GM18951 (cell line): Measurements from ENCODE around the gene CDHR5.

Experiments used
- POLR2A ChIP-seq: IDR thresholded peaks from 4 replicates; pipeline ENCODE4 v1.6.1; 2011; ENCODE audit warnings: mild to moderate bottlenecking; ENCODE audit not compliant: insufficient read length, insufficient read depth; ENCODE audit errors: extremely low read depth
- in situ Hi-C: fragments of 300-500 bp; cut with MboI; formaldehyde crosslinking; loops from one replicate; pipeline ENCODE4 v1.12.0; 2022; ENCODE audit warnings: low sequenced_read_pairs, mixed read lengths, inconsistent platforms; ENCODE audit not compliant: unreplicated experiment

CDHR5 gene

DNA sequence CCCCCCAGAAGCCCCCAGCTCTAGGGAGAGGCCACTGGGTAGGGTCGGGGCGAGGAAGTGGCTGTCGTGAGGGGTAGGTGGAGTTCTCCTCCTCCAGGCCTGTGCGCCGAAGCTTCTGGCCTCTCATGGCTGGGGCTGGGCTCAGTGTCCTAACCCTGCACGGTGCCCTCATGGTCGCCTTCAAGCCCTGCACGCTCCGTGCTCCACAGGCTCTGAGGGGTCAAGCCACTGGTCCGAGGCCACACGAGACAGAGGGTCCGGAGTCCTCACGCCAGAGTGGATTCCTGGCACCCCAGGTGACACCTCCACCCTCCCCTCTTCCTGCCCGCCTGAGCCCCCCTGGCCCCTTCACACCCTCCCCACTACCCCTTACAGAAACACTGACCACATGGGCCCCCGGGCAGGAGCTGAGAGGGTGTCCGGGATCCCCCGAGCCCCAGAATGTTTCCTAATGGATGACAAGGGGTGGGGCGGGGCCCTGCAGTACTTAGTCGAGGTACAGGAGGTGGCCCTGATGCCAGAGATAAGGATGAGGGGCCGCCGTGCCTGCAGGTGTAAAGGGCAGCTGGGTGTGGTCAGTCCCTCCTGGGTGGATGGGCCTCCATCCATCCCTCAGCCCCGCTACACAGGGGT lies 997 bp upstream of the CDHR5 start:
- no peak for TF ChIP-seq POLR2A
- in situ Hi-C loops = no loop called here

DNA sequence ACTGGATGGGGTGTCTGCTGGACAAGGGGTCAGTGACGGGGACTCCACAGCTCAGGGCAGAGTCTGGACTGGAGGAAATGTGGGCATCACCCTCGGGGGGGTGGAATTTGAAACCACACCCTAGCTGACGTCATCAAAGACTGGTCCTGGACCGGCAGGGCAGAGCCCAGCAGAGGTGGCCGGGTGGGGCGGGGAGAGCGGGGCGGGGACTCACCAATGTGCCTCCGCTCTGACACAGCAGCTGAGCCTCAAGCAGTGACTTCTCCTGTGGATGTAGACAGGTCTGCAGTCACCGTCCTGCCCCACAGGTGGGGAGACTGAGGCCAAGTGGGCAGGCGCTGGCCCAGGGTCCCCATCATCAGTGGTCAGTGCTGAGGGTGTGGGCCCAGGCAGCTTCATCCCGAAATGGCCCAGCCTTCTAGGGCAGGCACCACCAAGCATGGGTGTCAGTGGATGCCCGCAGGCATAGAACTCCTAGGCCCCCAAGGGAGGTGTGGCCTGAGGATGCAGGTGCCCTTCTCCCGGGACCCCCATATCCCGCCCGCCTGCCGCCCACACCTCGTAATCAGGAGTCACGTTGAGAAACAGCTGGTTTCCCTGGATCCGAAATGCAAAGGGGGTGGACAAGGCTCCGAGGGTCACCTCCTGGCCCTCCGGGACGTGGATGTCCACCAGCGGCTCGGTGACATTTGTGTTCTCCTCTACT lies 603 bp downstream of the CDHR5 start:
- TF ChIP-seq POLR2A = no peak
- in situ Hi-C loops = no loop called here

DNA sequence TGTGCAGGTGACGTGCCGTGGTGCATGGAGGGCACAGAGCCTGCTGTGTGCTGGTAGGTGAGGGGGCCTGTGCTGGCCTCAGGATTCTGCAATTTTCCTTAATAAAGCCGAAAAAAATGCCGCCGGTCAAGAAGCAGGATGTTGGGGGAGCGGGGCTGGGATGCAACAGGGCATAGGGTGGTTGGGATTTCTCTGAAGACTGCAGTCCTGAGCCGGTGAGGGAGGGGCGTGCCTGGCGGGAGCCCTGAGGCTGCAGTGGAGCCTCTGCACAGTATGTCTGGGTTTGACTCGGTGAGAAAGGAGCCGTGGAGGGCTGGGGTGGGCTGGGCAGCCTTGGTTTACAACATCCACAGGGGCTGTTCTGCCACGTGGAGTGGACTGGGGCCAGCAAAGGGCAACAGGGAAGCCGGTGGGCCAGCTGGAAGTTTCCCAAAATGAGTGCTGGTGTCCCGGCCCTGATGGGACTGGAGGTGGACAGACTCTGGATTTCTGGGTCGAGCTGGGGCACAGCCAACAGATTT lies 1.3 kb downstream of the CDHR5 start:
- no peak for TF ChIP-seq POLR2A
- in situ Hi-C loops = no loop called here

DNA sequence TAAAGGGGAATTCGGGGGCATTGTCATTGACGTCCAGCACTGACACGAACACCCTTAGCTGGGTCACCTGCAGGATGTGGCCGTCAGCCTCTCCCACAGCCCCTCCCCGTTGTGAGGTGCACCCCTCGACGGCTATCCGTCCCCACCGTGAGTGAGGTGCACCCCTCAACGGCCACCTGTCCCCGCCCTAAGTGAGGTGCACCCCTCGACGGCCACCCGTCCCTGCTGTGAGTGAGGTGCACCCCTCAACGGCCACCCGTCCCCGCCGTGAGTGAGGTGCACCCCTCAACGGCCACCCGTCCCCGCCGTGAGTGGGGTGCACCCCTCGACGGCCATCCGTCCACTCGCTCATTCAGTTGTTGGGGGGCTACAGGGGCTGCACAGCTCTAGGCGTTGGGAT lies 2.9 kb downstream of the CDHR5 start:
- in situ Hi-C loops = no loop called here
- no peak for TF ChIP-seq POLR2A

DNA sequence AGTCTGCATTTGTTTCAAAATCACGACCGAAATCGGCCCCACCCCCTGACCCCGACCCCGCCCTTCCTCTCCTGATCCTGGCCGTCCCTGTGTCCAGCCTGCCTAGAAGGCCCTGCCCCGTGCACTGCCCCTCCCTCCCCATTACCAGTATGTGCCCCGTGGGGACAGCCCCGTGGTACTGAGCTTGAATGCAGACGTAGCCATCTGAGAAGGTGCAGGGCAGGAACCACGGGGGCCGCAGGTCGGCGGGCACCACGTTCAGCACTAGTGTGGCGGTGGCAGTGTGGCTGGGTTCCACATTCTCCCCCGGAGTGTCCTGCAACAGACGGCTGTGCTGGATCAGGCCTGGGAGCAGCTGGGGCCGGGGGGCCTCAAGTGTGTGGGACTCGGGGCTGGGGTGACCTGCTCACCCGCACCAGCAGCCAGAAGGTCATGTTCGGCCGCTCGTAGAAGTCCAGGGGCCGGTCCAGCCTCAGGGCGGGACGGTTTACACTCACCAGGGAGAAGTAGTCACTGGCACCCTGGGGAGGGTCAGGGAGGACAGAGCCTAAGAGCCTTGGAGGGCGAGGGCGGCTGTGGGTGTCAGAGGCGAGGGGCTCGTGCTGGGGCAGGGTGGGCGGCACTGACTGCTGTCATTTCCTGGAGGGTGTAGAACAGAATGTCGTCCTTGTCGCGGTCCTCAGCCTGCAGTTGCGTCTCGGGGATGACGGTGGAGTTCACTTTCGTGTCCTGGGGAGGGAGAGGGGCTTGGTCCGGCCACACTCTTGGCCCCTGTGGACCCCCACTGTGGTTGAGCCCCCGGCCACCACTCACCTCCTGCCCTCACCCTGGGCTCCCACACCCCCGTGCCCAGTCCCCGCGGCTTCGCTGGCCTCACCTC lies 3.6 kb downstream of the CDHR5 start:
- in situ Hi-C loops = no loop called here

DNA sequence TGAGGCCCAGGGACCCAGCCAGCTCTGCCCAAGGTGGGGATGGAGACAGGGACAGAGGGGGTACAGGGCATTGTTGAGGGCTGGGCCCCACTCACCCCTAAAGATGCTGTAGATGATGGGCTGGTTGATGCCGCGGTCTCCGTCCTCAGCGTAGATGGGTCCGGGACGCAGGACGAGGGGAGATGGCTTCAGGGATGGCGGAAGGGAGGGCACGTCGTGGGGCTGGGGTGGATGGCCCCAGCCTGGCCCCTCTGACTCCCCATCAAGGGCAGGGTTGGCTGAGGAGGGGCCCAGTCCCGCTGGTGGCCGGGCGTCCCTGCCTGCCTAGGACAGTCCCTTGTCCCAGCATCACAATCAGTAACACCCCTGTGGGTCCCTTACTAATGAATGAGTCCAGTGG lies 4.6 kb downstream of the CDHR5 start:
- in situ Hi-C loops = no loop called here
- no peak for TF ChIP-seq POLR2A

More for the DNA sequence above, 3.6 kb downstream of the CDHR5 start:
- TF ChIP-seq POLR2A = no peak

DNA sequence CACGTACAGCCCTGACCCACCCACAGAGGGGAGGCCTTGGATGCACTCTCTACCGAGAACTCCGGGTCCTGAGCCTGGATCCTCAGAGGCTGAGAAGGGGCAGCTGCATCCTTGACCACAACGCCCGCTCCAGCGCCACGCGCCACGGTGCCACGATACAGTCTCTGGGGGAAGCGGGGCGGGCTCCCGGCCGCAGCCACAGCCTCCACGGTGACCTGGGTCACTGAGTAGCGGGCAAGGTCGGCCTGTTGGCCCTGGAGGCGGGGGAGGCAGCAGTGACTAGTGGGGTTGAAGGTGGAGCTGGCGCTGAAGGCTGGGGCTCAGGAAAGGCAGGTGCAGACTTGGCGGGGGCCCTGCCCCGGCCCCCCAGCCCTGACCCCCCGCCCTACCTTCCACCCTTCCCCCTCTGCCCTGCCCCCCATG lies 5.1 kb downstream of the CDHR5 start:
- TF ChIP-seq POLR2A = no peak
- in situ Hi-C loops = no loop called here

DNA sequence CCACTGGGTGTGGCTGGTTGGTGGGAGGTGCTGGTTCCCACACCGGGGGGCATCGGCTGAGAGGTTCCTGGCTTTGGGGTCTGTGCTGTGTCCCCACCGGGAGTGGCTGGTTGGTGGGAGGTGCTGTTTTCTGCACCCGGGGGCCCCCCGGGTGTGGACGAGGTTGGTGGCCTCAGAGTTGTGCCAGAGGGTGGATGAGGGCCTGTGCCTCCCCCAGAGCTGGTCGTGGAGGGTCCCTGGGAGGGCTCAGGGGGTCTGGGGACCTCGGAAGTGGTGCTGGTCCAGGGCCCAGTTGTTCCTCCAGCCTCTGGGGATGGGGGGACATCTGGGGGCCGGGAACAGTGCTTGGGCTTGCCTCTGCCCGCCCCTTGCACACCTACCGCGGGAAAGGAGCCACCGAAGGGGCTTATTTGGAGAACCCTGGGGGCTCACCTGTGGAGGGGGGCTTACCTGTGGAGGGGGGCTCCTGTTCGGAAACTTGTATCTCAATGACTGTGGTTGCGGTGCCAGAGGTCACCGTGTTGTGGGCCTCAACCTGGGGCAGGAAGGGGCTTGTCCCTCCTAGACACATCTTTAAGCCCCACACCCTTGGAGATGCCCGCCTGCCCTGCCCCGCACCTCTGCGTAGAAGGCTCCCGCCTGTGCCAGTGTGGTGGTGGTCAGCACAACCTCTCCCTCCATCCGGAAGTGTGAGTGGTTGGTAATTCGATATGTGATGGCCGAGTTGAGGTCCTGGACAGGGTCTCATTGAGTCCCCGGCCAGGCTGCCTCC lies 5.7 kb downstream of the CDHR5 start:
- in situ Hi-C loops = no loop called here
- TF ChIP-seq POLR2A = no peak

DNA sequence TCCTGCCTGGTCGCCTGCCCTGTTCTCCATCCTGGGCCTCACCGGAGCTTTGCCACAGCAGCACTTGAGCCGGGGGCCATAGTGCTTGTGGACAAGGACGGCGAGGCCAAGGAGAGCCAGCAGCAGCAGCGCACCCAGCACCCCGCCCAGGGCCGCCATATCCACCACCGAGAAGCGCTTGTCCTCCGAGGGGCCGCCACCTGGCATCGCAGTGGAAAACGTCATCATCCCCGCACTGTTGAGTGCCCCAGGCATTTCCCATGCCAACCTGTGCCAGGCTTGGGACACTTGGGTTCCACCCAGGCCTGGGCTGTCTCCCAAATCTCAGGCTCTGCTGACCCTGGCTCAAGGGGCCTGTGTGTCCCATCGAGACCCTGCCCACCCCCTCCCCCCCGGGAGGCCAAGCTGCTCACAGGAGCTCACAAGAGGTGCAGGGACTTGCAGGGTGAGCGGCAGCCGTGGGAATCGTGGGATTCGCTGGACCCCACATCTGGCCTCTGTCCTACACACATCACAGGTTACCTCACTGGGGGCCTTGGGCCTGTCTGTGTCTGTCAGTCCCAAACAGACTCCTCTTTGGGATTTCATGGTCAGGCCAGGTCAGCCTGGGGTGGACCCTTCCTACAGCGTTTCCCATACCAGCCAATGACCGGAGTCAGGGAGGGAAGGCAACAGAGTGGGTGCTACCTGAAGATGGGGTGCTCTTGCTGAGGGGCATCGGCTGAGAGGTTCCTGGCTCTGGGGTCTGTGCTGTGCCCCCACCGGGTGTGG lies 6.7 kb downstream of the CDHR5 start:
- in situ Hi-C loops = no loop called here
- TF ChIP-seq POLR2A = no peak

DNA sequence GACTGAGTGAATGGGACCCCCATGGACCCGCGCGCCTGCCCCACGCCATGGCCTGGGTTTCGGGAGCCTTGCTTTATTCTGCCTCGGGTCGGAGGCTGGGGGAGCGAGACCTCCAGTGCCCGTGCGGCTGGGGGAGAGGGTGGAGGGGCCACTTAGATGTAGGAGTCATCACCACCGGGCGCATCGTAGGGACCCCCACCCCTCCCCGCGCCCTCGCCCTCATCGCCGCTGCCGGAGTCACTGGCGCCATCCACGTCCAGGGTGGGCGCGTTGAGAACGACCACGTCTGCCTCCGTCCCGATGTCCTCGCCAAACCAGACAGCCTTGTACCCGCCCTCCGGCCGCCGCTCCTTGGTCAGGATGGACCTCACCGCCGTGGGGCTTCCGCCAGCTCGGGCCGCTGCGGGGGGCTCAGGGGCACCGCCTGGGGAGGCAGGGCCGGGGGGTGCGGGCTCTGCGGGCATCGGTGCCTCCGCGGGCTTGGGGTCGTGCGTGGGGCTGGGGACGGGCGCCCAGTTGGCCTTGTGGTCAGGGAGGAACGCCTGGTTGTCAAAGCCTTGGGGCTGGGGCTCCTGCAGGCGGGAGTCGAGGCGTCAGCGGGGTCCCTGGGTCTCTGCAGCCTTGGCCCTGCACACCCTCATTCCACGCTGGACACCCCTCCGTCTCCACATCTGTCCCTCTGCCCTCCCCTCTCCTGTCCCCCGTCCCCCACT lies 7.4 kb downstream of the CDHR5 start:
- in situ Hi-C loops = no loop called here
- TF ChIP-seq POLR2A = no peak

DNA sequence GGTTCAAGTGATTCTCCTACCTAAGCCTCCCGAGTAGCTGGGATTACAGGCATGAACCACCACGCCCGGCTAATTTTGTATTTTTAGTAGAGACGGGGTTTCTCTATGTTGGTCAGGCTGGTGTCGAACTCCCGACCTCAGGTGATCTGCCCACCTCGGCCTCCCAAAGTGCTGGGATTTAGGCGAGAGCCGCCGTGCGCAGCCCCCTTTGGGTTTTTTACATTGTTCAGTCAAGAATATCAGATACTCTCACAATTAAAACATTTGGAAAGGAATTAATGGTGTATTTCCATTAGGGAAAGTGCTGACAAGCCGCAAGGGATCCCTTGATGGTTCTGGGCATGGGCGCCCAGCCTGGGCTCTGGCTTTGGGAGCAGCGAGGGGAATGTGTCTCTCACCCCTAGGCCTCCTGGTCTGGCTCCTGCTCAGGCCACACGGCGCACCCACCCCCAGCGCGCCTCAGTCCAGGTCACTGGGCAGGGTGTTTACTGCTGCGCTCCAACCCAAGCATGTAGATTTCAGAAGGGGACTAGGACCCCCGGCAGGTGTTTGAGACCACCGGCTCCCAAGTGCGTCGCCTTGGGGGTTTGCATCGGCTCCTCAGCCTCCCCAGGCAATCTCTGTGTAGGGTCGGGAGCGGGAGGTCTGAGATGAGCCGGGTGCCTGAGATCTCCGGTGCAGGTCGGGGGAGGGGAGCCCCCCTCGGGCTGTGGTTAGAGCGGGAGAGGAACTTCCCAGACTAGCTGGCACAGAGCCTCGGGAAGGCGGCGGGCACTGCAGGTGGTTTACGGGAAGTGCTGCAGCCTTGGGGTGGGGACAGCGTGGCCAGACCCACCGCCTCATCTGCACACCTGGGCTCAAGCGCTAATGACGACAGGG lies 8.2 kb downstream of the CDHR5 start:
- no peak for TF ChIP-seq POLR2A
- in situ Hi-C loops = no loop called here
